Measurements from ENCODE around the gene PC. TPM values are rescaled to one million over a fixed set of nuclear protein-coding genes. Genes with fewer than 3 reads are reported as not detected.
A peak's percentile ranks its signal among the peaks of the same experiment; 100 is the strongest.
"Not testable (repeated sequence)": the region's sequence is repeated elsewhere in the genome, so short reads cannot be mapped to it uniquely, and the experiment has no call there.

Gene PC
- total RNA-seq, 2 donors from 2014 or later, result 9.1 to 12.7 TPM

GRCh38 chr11:66820381-66820780 lies 137.8 kb downstream of the PC start:
- Mint-ChIP-seq H3K27me3 (ENCODE audit: low read depth) (no peaks in the 10 kb centered on the region), H3K27ac (no peak overlapping the region), H3K36me3 (ENCODE audit: insufficient read depth in 2 of 2) (no peaks in the 10 kb centered on the region)

GRCh38 chr11:66818231-66818955 lies 139.8 kb downstream of the PC start:
- Mint-ChIP-seq H3K27ac (no peak overlapping the region), H3K4me1 (ENCODE audit: low read depth) (peaks cover 10% of the 10 kb centered on the region), H3K4me3 (no peak overlapping the region), H3K27me3 (ENCODE audit: low read depth) (no peaks in the 10 kb centered on the region), H3K36me3 (ENCODE audit: insufficient read depth in 2 of 2) (no peaks in the 10 kb centered on the region), H3K9me3 (no peaks in the 10 kb centered on the region)
- no peak for DNase-seq
- no peak for ATAC-seq (replicated peaks in 1 of 2)

More at GRCh38 chr11:66820381-66820780, 137.8 kb downstream of the PC start:
- ATAC-seq (replicated peaks in 1 of 2), result no peak
- Mint-ChIP-seq H3K9me3 (no peaks in the 10 kb centered on the region), H3K4me1 (ENCODE audit: low read depth) (peaks cover 7% of the 10 kb centered on the region), H3K4me3 (no peak overlapping the region)
- no peak for DNase-seq

DNA sequence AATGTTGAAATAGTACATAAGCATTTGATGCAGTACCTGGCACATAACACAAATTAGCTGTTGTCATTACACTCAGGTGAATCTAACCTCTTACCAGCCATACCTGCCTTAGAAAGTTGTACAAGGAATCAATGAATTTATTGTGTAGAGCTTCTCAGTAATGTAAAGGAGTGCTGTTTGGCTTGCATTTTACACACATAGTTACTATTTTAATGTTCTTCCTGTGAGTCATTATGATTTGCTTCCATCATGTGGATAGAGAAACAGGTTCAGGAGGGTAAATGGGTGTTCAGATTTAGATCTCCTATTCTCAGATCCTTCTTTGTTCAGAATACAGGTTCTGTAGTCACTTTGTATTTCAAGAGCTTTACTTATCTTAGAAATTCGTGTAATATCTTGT lies 142.5 kb downstream of the PC start:
- Mint-ChIP-seq H3K27me3 (ENCODE audit: low read depth) (no peaks in the 10 kb centered on the region), H3K4me3 (no peak overlapping the region), H3K27ac (peak overlapping the region; percentile 25), H3K4me1 (ENCODE audit: low read depth) (peaks cover 10% of the 10 kb centered on the region), H3K9me3 (no peaks in the 10 kb centered on the region), H3K36me3 (ENCODE audit: insufficient read depth in 2 of 2) (no peaks in the 10 kb centered on the region)
- DNase-seq (no peak), ATAC-seq (replicated peaks in 1 of 2) (peak in 1 of 2 donors; percentile 53)

GRCh38 chr11:66814678-66815077 lies 143.5 kb downstream of the PC start:
- DNase-seq (no peak), ATAC-seq (replicated peaks in 1 of 2) (no peak)
- H3K4me3 Mint-ChIP-seq, result no peak overlapping the region
- H3K27me3 Mint-ChIP-seq (ENCODE audit: low read depth), result no peaks in the 10 kb centered on the region
- no peaks in the 10 kb centered on the region for H3K36me3 Mint-ChIP-seq (ENCODE audit: insufficient read depth in 2 of 2)
- peaks cover 10% of the 10 kb centered on the region for H3K4me1 Mint-ChIP-seq (ENCODE audit: low read depth)
- H3K9me3 Mint-ChIP-seq, result no peaks in the 10 kb centered on the region
- no peak overlapping the region for H3K27ac Mint-ChIP-seq

DNA sequence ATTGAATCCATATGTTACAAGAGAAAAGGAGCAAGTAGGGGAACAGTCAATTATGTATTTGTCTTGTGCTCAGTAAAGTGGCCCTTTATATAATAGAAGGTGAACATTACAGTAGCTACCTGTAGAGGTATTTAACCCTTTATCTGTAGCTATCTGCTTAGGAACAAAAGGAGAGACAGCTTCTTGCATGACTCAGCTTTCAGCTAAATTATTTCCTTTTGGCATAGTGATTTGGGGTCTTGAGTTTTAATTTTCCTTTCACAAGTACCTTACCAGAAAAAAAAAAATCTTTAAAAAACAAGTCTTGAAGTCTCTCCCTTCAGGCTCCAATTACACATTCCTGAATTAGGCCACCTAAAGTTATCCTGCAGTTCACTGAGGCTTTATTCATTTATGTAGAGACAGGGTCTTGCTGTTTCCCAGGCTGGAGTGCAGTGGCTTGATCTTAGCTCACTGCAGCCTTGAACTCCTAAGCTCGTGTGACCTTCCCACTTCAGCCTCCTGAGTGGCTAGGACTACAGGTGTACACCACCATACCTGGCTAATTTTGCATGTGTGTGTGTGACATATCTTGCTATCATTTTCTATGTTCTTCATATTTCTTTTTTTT lies 147.5 kb downstream of the PC start:
- Mint-ChIP-seq H3K9me3 (no peaks in the 10 kb centered on the region), H3K27ac (no peak overlapping the region), H3K4me1 (ENCODE audit: low read depth) (peaks cover 7% of the 10 kb centered on the region), H3K4me3 (no peak overlapping the region), H3K36me3 (ENCODE audit: insufficient read depth in 2 of 2) (peaks cover 0 to 2% of the 10 kb centered on the region in 2 donors), H3K27me3 (ENCODE audit: low read depth) (no peaks in the 10 kb centered on the region)
- DNase-seq, result no peak
- no peak for ATAC-seq (replicated peaks in 1 of 2)

DNA sequence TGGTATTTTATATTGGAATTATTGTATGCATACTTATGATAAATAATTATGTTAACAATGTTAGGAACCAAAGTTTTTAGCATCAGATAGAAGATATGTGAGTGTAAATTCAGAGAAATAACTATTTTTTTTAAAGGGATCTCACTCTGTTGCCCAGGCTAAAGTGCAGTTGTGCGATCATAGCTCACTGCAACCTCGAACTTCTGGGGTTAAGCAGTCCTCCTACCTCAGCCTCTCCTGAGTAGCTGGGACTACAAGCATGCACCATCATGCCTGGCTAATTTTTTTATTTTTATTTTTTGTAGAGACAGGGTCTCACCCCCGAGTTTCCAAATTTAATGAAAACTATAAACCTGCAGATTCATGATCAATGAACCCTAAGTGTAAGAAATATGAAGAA lies 148.6 kb downstream of the PC start:
- ATAC-seq (replicated peaks in 1 of 2) (no peak), DNase-seq (no peak)
- Mint-ChIP-seq H3K9me3 (no peaks in the 10 kb centered on the region), H3K27me3 (ENCODE audit: low read depth) (no peaks in the 10 kb centered on the region), H3K4me1 (ENCODE audit: low read depth) (no peaks in the 10 kb centered on the region), H3K36me3 (ENCODE audit: insufficient read depth in 2 of 2) (peaks cover 0 to 2% of the 10 kb centered on the region in 2 donors), H3K27ac (no peak overlapping the region), H3K4me3 (no peak overlapping the region)

DNA sequence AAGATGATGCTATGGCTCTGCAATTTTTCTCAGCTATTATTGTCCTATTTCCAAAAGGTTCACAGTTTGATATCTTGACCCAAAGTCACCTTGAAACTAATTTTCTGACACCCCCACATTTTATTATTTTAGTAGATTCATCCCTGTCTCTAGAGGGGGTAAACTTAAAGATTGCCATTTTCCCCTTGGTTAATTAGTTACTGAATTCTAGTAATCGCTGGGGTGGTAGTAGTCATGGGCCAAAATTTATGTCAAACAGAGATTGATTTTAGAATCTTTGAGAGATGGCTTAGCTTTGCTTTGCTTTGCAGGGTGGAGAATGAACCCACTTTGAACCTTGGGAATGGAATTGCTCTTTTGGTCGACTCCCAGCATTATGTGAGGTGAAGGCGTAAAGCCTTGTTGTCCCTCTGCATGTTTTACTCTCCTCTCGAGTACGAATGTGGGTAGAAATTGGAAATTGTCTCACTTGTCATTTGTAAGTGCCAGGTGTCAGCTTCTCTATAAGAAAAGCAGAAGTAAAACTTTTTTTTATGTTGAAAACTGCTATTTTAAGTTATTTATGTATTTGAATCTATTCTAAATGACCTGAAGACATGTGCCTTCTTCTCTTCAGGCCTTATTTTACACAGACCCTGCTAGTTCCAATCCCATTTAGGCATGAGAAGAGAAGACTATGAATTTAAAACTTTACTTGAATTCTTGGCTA lies 157.3 kb downstream of the PC start:
- no peaks in the 10 kb centered on the region for H3K9me3 Mint-ChIP-seq
- ATAC-seq (replicated peaks in 1 of 2), result no peak
- no peaks in the 10 kb centered on the region for H3K27me3 Mint-ChIP-seq (ENCODE audit: low read depth)
- no peak overlapping the region for H3K27ac Mint-ChIP-seq
- peaks cover 0 to 2% of the 10 kb centered on the region in 2 donors for H3K36me3 Mint-ChIP-seq (ENCODE audit: insufficient read depth in 2 of 2)
- H3K4me1 Mint-ChIP-seq (ENCODE audit: low read depth), result no peaks in the 10 kb centered on the region
- no peak for DNase-seq
- no peak overlapping the region for H3K4me3 Mint-ChIP-seq

DNA sequence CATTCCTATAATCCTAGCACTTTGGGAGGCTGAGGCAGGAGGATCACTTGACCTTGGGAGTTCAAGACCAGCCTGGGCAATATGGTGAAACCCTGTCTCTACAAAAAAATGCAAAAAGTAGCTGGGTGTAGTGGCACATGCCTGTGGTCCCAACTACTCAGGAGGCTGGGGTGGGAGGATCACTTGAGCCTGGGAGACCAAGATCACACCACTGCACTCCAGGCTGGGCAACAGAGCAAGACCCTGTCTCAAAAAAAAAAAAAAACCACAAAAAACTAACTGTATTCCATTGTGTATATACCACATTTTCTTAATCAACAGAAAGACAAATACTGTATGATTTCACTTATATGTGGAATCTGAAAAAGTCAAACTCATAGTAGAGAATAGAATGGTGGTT lies 158.4 kb downstream of the PC start:
- H3K4me1 Mint-ChIP-seq (ENCODE audit: low read depth); H3K9me3 Mint-ChIP-seq; H3K4me3 Mint-ChIP-seq; H3K36me3 Mint-ChIP-seq (ENCODE audit: insufficient read depth in 2 of 2); DNase-seq; ATAC-seq (replicated peaks in 1 of 2); H3K27ac Mint-ChIP-seq; H3K27me3 Mint-ChIP-seq (ENCODE audit: low read depth): not testable (repeated sequence)

Other genes starting within 250 kb of the PC start
- gene SPTBN2, start 229.2 kb downstream of the PC start, total RNA-seq, result 1 to 10 TPM in 1 of 2 donors, under 1 TPM in 1; 0.69 to 1.5 TPM
- gene RCE1, start 114.9 kb downstream of the PC start, total RNA-seq, result 10 to 100 TPM; 27.2 to 29.6 TPM
- 10 to 100 TPM; 13.4 to 18.3 TPM for gene LRFN4, start 101.3 kb downstream of the PC start, total RNA-seq
- not detected for gene C11orf86, start 16.9 kb upstream of the PC start, total RNA-seq
- gene SYT12, start 64.8 kb upstream of the PC start, total RNA-seq, result not detected
- 1 to 10 TPM; 2.6 to 3.4 TPM for gene RHOD, start 98.5 kb upstream of the PC start, total RNA-seq
- gene KDM2A, start 160.9 kb upstream of the PC start, total RNA-seq, result 100 to 1,000 TPM; 104 to 107 TPM